ENCODE measurements around the gene ELL2. TPM values are rescaled to one million over a fixed set of nuclear protein-coding genes. Genes with fewer than 3 reads are reported as not detected.

Gene ELL2
- total and polyA plus RNA-seq, 2 of the 13 experiments (the other 11 are each of a cell fraction or from before 2014, with no cell fraction given), result 78.9 to 97.1 TPM

DNA sequence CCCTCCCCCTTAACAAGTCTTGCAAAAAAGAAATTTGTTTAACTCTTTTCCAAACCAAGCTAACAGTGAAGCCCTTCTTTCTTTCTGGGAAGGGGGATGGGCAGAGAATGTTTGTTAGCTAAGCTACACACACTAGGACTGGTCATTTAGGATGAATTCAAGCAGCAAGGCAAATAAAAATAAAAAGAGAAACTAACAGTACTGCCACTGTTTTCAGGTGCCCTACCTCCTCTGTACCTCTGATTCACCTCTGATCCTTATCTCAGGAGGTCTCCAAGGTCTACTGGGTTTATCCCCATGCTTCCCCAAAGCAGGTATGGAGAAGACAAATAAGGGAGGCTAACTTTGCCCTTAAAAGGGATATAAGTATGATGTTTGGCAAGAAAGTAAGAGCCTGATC, 52.9 kb downstream of the ELL2 start (continued):
- TF ChIP-seq, protein P1, sequence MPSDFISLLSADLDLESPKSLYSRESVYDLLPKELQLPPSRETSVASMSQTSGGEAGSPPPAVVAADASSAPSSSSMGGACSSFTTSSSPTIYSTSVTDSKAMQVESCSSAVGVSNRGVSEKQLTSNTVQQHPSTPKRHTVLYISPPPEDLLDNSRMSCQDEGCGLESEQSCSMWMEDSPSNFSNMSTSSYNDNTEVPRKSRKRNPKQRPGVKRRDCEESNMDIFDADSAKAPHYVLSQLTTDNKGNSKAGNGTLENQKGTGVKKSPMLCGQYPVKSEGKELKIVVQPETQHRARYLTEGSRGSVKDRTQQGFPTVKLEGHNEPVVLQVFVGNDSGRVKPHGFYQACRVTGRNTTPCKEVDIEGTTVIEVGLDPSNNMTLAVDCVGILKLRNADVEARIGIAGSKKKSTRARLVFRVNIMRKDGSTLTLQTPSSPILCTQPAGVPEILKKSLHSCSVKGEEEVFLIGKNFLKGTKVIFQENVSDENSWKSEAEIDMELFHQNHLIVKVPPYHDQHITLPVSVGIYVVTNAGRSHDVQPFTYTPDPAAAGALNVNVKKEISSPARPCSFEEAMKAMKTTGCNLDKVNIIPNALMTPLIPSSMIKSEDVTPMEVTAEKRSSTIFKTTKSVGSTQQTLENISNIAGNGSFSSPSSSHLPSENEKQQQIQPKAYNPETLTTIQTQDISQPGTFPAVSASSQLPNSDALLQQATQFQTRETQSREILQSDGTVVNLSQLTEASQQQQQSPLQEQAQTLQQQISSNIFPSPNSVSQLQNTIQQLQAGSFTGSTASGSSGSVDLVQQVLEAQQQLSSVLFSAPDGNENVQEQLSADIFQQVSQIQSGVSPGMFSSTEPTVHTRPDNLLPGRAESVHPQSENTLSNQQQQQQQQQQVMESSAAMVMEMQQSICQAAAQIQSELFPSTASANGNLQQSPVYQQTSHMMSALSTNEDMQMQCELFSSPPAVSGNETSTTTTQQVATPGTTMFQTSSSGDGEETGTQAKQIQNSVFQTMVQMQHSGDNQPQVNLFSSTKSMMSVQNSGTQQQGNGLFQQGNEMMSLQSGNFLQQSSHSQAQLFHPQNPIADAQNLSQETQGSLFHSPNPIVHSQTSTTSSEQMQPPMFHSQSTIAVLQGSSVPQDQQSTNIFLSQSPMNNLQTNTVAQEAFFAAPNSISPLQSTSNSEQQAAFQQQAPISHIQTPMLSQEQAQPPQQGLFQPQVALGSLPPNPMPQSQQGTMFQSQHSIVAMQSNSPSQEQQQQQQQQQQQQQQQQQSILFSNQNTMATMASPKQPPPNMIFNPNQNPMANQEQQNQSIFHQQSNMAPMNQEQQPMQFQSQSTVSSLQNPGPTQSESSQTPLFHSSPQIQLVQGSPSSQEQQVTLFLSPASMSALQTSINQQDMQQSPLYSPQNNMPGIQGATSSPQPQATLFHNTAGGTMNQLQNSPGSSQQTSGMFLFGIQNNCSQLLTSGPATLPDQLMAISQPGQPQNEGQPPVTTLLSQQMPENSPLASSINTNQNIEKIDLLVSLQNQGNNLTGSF (CRISPR knock-in tag; IDR thresholded peaks at IDR 0.05), result no peak
- peak; percentile 24 for TF ChIP-seq XRCC5 (optimal IDR thresholded peaks at IDR 0.05; ENCODE audit: low read length)
- no peak for TF ChIP-seq ZNF225 (CRISPR knock-in tag; IDR thresholded peaks at IDR 0.05)
- TF ChIP-seq TMF1 (CRISPR knock-in tag; IDR thresholded peaks at IDR 0.05; ENCODE audit: low read depth), result no peak
- TF ChIP-seq TCF7L2 (IDR thresholded peaks at IDR 0.05; ENCODE audit: low read depth, low read length), result no peak; the same call in 1 of the 2 replicates
- no peak for TF ChIP-seq CREB1 (IDR thresholded peaks at IDR 0.05)
- TF ChIP-seq CREB1 (CRISPR knock-in tag; IDR thresholded peaks at IDR 0.05), result peak; percentile 63
- no peak for TF ChIP-seq POLR2AphosphoS2 (IDR thresholded peaks at IDR 0.05; ENCODE audit: low read depth, low read length)
- TF ChIP-seq PITX1 (CRISPR knock-in tag; IDR thresholded peaks at IDR 0.05), result no peak
- no peak for TF ChIP-seq ZNF530 (CRISPR knock-in tag; IDR thresholded peaks at IDR 0.05; ENCODE audit: low read depth)
- TF ChIP-seq IRF2 (CRISPR knock-in tag; IDR thresholded peaks at IDR 0.05), result no peak
- peak; percentile 54 for TF ChIP-seq BCL6 (CRISPR knock-in tag; IDR thresholded peaks at IDR 0.05)
- TF ChIP-seq MZF1 (CRISPR knock-in tag; IDR thresholded peaks at IDR 0.05; ENCODE audit: borderline replicate concordance), result no peak
- TF ChIP-seq SRSF4 (IDR thresholded peaks at IDR 0.05; ENCODE audit: low read depth, low read length, poor library complexity, severe bottlenecking), result no peak
- TF ChIP-seq, protein P2, sequence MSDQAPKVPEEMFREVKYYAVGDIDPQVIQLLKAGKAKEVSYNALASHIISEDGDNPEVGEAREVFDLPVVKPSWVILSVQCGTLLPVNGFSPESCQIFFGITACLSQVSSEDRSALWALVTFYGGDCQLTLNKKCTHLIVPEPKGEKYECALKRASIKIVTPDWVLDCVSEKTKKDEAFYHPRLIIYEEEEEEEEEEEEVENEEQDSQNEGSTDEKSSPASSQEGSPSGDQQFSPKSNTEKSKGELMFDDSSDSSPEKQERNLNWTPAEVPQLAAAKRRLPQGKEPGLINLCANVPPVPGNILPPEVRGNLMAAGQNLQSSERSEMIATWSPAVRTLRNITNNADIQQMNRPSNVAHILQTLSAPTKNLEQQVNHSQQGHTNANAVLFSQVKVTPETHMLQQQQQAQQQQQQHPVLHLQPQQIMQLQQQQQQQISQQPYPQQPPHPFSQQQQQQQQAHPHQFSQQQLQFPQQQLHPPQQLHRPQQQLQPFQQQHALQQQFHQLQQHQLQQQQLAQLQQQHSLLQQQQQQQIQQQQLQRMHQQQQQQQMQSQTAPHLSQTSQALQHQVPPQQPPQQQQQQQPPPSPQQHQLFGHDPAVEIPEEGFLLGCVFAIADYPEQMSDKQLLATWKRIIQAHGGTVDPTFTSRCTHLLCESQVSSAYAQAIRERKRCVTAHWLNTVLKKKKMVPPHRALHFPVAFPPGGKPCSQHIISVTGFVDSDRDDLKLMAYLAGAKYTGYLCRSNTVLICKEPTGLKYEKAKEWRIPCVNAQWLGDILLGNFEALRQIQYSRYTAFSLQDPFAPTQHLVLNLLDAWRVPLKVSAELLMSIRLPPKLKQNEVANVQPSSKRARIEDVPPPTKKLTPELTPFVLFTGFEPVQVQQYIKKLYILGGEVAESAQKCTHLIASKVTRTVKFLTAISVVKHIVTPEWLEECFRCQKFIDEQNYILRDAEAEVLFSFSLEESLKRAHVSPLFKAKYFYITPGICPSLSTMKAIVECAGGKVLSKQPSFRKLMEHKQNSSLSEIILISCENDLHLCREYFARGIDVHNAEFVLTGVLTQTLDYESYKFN (CRISPR knock-in tag; conservative IDR thresholded peaks at IDR 0.05), result peak; percentile 78
- TF ChIP-seq, protein P3, sequence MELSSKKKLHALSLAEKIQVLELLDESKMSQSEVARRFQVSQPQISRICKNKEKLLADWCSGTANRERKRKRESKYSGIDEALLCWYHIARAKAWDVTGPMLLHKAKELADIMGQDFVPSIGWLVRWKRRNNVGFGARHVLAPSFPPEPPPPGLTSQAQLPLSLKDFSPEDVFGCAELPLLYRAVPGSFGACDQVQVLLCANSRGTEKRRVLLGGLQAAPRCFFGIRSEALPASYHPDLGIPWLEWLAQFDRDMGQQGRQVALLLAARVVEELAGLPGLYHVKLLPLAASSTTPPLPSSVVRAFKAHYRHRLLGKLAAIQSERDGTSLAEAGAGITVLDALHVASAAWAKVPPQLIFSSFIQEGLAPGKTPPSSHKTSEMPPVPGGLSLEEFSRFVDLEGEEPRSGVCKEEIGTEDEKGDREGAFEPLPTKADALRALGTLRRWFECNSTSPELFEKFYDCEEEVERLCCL (CRISPR knock-in tag; IDR thresholded peaks at IDR 0.05; ENCODE audit: borderline replicate concordance), result no peak
- TF ChIP-seq SNAPC2 (CRISPR knock-in tag; IDR thresholded peaks at IDR 0.05), result no peak
- TF ChIP-seq, protein P4, sequence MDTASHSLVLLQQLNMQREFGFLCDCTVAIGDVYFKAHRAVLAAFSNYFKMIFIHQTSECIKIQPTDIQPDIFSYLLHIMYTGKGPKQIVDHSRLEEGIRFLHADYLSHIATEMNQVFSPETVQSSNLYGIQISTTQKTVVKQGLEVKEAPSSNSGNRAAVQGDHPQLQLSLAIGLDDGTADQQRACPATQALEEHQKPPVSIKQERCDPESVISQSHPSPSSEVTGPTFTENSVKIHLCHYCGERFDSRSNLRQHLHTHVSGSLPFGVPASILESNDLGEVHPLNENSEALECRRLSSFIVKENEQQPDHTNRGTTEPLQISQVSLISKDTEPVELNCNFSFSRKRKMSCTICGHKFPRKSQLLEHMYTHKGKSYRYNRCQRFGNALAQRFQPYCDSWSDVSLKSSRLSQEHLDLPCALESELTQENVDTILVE (CRISPR knock-in tag; IDR thresholded peaks at IDR 0.05), result peak; percentile 14; the same call in 1 of the 2 replicates
- TF ChIP-seq PHF21A (CRISPR knock-in tag; IDR thresholded peaks at IDR 0.05), result no peak; the same call in 1 of the 2 replicates
- TF ChIP-seq SRSF1 (optimal IDR thresholded peaks at IDR 0.05; ENCODE audit: low read depth, low read length), result no peak
- TF ChIP-seq JUN (CRISPR knock-in tag; IDR thresholded peaks at IDR 0.05), result no peak

Measured in HepG2 (cell line).